GM12878 (cell line): Measurements from ENCODE around the gene SOCS6. TPM values are rescaled to one million over a fixed set of nuclear protein-coding genes. Genes with fewer than 3 reads are reported as not detected.

ENCODE experiments used
- ATAC-seq: fragments of 200-7000 bp; cut with Tn5 transposase; 3 replicates; pipeline ENCODE4 v1.9.1; 2020; ENCODE audit warnings: mild to moderate bottlenecking, moderate library complexity
- BruUV-seq: library from RNA; stranded (reverse); fragments of 400-500 nt; replicated peaks from 2 replicates; lab custom pipeline; 2021; lab: Mats Ljungman, UMichigan
- CTCF ChIA-PET: fragments of 300-600 bp; sonication (Branson Sonifier 250); formaldehyde crosslinking; extraction: SDS; loops from one replicate; lab custom pipeline; 2021; ENCODE audit warnings: inconsistent platforms; lab: Yijun Ruan, JAX
- POLR2A ChIA-PET: fragments of 350-600 bp; formaldehyde crosslinking; extraction: SDS; loops from one replicate; lab custom pipeline; 2021; ENCODE audit warnings: inconsistent platforms; lab: Charles Lee
- RAD21 ChIA-PET: fragments of 300-600 bp; sonication (Branson Sonifier 250); formaldehyde crosslinking; loops from one replicate; lab custom pipeline; 2023; ENCODE audit warnings: antibody characterized with exemption; ENCODE audit not compliant: unreplicated experiment; lab: Charles Lee
- SMC1A ChIA-PET: fragments of 300-600 bp; sonication (Branson Sonifier 250); formaldehyde crosslinking; loops from one replicate; lab custom pipeline; 2023; ENCODE audit not compliant: unreplicated experiment, uncharacterized antibody; lab: Charles Lee
- DNase-seq: peaks from one replicate; pipeline ENCODE4 v3.0.0-alpha.2; 2011; ENCODE audit warnings: low read depth, low spot score
- FAIRE-seq: peaks from 3 replicates; lab custom pipeline; 2011; peaks lifted over from hg19 to GRCh38; lab: Jason Lieb, UNC
- H2AFZ ChIP-seq: 2 replicates; pipeline ENCODE4 v1.6.0; 2011; ENCODE audit warnings: low read depth, low read length, control low read depth; ENCODE audit not compliant: control insufficient read depth
- H3K27ac ChIP-seq: 2 replicates; pipeline ENCODE4 v1.5.1; 2011; ENCODE audit warnings: control low read depth; ENCODE audit not compliant: control insufficient read depth, insufficient read depth
- H3K27me3 ChIP-seq, 2 experiments: replicated peaks in 1 of 2; 2 replicates each; pipeline versions ENCODE4 v1.6.0 to v1.6.1; 2011; ENCODE audit warnings: low read length in 1 of 2; ENCODE audit not compliant: control insufficient read depth in 2 of 2, insufficient read depth in 2 of 2
- H3K36me3 ChIP-seq, 2 experiments: 2 replicates each; pipeline ENCODE4 v1.5.1; 2011; ENCODE audit warnings: low read length in 1 of 2; ENCODE audit not compliant: control insufficient read depth in 2 of 2, insufficient read depth in 2 of 2
- H3K4me1 ChIP-seq: 2 replicates; pipeline ENCODE4 v1.6.1; 2011; ENCODE audit warnings: mild to moderate bottlenecking, low read length, moderate library complexity, mixed read lengths; ENCODE audit not compliant: control insufficient read depth, insufficient read depth
- H3K4me2 ChIP-seq: 2 replicates; pipeline ENCODE4 v1.6.0; 2011; ENCODE audit warnings: control low read depth; ENCODE audit not compliant: control insufficient read depth, insufficient read depth
- H3K4me3 ChIP-seq: fragments of 200-600 bp; sonication (generic); 2 replicates; pipeline ENCODE4 v1.5.1; 2016
- H3K79me2 ChIP-seq: 2 replicates; pipeline ENCODE4 v1.6.0; 2011; ENCODE audit warnings: low read length; ENCODE audit not compliant: control insufficient read depth, insufficient read depth
- H3K9ac ChIP-seq: 2 replicates; pipeline ENCODE4 v1.8.0; 2011; ENCODE audit warnings: low read length, control low read depth, mixed read lengths; ENCODE audit not compliant: control insufficient read depth, insufficient read depth
- H3K9me3 ChIP-seq: replicated peaks from 3 replicates; pipeline ENCODE4 v1.5.1; 2011; ENCODE audit warnings: mild to moderate bottlenecking, low read length; ENCODE audit not compliant: control insufficient read depth, insufficient read depth
- H4K20me1 ChIP-seq: 2 replicates; pipeline ENCODE4 v1.6.0; 2011; ENCODE audit not compliant: control insufficient read depth, insufficient read depth
- ASH2L ChIP-seq: fragments of 300-600, 200-600 bp; sonication (generic); IDR thresholded peaks from 2 replicates; pipeline ENCODE4 v1.6.1; 2017; ENCODE audit warnings: low read depth, mild to moderate bottlenecking, borderline replicate concordance
- ATF2 ChIP-seq: IDR thresholded peaks from 2 replicates; pipeline ENCODE4 v1.6.1; 2012; ENCODE audit warnings: low read length, inconsistent platforms
- FOXK2 ChIP-seq: fragments of 450-650 bp; IDR thresholded peaks from 2 replicates; pipeline ENCODE4 v1.6.1; 2017; ENCODE audit warnings: mild to moderate bottlenecking, moderate library complexity
- MYC ChIP-seq: IDR thresholded peaks from 2 replicates; pipeline ENCODE4 v1.6.1; 2011; ENCODE audit warnings: mild to moderate bottlenecking, low read length, moderate library complexity, inconsistent platforms; ENCODE audit not compliant: insufficient read depth, insufficient replicate concordance, insufficient read length, severe bottlenecking
- NFIC ChIP-seq: IDR thresholded peaks from 2 replicates; pipeline ENCODE4 v1.6.1; 2012; ENCODE audit warnings: low read depth, mild to moderate bottlenecking, inconsistent platforms, low read length, moderate library complexity
- PML ChIP-seq: IDR thresholded peaks from 2 replicates; pipeline ENCODE4 v1.6.1; 2012; ENCODE audit warnings: low read length, inconsistent platforms
- POLR2AphosphoS2 ChIP-seq: IDR thresholded peaks from 2 replicates; pipeline ENCODE4 v1.6.1; 2011; ENCODE audit warnings: low read depth, mild to moderate bottlenecking, low read length, improper control_type of control experiment, moderate library complexity
- RUNX3 ChIP-seq: IDR thresholded peaks from 2 replicates; pipeline ENCODE4 v1.6.1; 2012; ENCODE audit warnings: low read length, inconsistent platforms
- SKIL ChIP-seq: fragments of 450-650 bp; IDR thresholded peaks from 2 replicates; pipeline ENCODE4 v1.6.1; 2017; ENCODE audit warnings: mild to moderate bottlenecking, low read depth, inconsistent platforms; ENCODE audit not compliant: poor library complexity, severe bottlenecking
- STAT1 ChIP-seq: fragments of 450-650 bp; conservative IDR thresholded peaks from 2 replicates; pipeline ENCODE4 v1.6.1; 2014; ENCODE audit warnings: antibody characterized with exemption, mild to moderate bottlenecking
- YBX1 ChIP-seq: fragments of 450-650 bp; IDR thresholded peaks from 2 replicates; pipeline ENCODE4 v1.6.1; 2016; ENCODE audit warnings: antibody characterized with exemption
- ZNF24 ChIP-seq: fragments of 450-650 bp; IDR thresholded peaks from 2 replicates; pipeline ENCODE4 v1.6.1; 2017; ENCODE audit warnings: antibody characterized with exemption, mild to moderate bottlenecking
- ZNF384 ChIP-seq: IDR thresholded peaks from 2 replicates; pipeline ENCODE4 v1.6.1; 2012; ENCODE audit warnings: low read depth, mild to moderate bottlenecking, low read length, improper control_type of control experiment, borderline replicate concordance
- ZSCAN29 ChIP-seq: fragments of 450-650 bp; IDR thresholded peaks from 2 replicates; pipeline ENCODE4 v1.6.1; 2017; ENCODE audit warnings: mild to moderate bottlenecking, moderate library complexity
- WGBS: methylation state at CpG from one replicate; pipeline ENCODE4 v1.1.6; 2016; ENCODE audit warnings: low lambda C conversion rate; ENCODE audit not compliant: insufficient replicate concordance, insufficient coverage; ENCODE audit errors: missing lambda C conversion rate; 5-methylcytosine and 5-hydroxymethylcytosine counted together
- in situ Hi-C: fragments of 300-500 bp; cut with MboI; formaldehyde crosslinking; loops from 9 replicates; pipeline ENCODE4 v1.14.3; 2018; ENCODE audit warnings: mixed read lengths
- intact Hi-C: fragments of 100-400 bp; cut with micrococcal nuclease; formaldehyde crosslinking; loops from one replicate; pipeline ENCODE4 v1.14.2; 2022; ENCODE audit not compliant: unreplicated experiment
- polyA plus RNA-seq, 11 experiments: library from polyadenylated mRNA; depleted of rRNA in 4 of 11; unstranded in 6 of 11; stranded (reverse) in 5 of 11; fragments of >200 nt; fragmentation: Nextera tagmentation in 4 of 11; fragmentation: Illumina TruSeq in 1 of 11; extraction: Ambion mirVana in 4 of 11; extraction: Trizol in 1 of 11; gene quantifications; 1 replicate in 1 of 11; 2 replicates in 10 of 11; pipeline versions ENCODE4 v1.2.1 to v1.2.3, GENCODE V29; 2011 to 2016; ENCODE audit warnings: inconsistent platforms in 2 of 11, missing spikeins in 2 of 11, low read depth in 1 of 11
- total RNA-seq, 4 experiments: library from RNA; depleted of rRNA in 3 of 4; stranded (reverse); fragments of >200 nt in 3 of 4; fragmentation: Illumina TruSeq in 1 of 4; extraction: Trizol in 1 of 4; gene quantifications; 2 replicates each; pipeline versions ENCODE4 v1.2.1 to v1.2.3, GENCODE V29; 2013 to 2021
- TF ChIP-seq, protein P1 (sequence below): fragments of 450-650 bp; IDR thresholded peaks from 2 replicates; pipeline ENCODE4 v1.6.1; 2017; ENCODE audit warnings: borderline replicate concordance
- TF ChIP-seq, protein P2 (sequence below): IDR thresholded peaks from 2 replicates; pipeline ENCODE4 v1.6.1; 2011; ENCODE audit warnings: mild to moderate bottlenecking, low read depth, low read length, moderate library complexity; ENCODE audit not compliant: insufficient replicate concordance
- TF ChIP-seq, protein P3 (sequence below): fragments of 450-650 bp; formaldehyde crosslinking; IDR thresholded peaks from 2 replicates; pipeline ENCODE4 v1.5.0; 2022; ENCODE audit warnings: mild to moderate bottlenecking, missing genetic modification characterization

The SOCS6 gene
- total and polyA plus RNA-seq, 10 of the 15 experiments (the other 5 are each of a cell fraction or from before 2014, with no cell fraction given): 1.6 to 6.1 (median 4.1) TPM

DNA sequence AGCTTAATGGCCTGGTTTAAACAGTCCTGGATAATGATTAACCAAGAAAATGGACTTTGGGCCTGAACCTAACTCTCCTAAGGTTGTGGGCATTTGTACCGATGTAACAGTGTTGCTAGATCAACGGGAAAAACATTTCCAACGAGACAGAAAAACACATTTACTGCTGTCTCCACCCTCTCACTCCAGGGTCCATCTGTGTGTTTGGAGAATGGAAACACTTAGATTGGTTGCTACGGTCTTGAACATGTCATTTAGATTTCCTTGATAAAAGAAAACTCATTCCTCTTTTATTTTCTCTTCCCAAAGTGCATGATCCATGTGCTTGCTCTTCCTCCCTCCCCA, 88.0 kb downstream of the SOCS6 start:
- intact Hi-C loops (no loop called here), in situ Hi-C loops (no loop called here)
- no peak for DNase-seq
- SMC1A ChIA-PET: no interaction called here
- no peak overlapping the region for H2AFZ ChIP-seq
- no peak overlapping the region for H3K4me3 ChIP-seq
- H3K36me3 ChIP-seq: no peaks in the 10 kb centered on the region
- 52% methylated on average over 4 of the region's 4 CpGs for WGBS
- no peak for ATAC-seq
- POLR2A ChIA-PET: no interaction called here
- no peak for FAIRE-seq
- no peak overlapping the region for H3K27ac ChIP-seq
- CTCF ChIA-PET: no interaction called here
- no peaks in the 10 kb centered on the region for H4K20me1 ChIP-seq
- H3K4me2 ChIP-seq: no peak overlapping the region
- no peaks in the 10 kb centered on the region for H3K4me1 ChIP-seq
- H3K79me2 ChIP-seq: no peaks in the 10 kb centered on the region
- no peaks in the 10 kb centered on the region for H3K27me3 ChIP-seq
- no peaks in the 10 kb centered on the region for H3K9me3 ChIP-seq
- RAD21 ChIA-PET: no interaction called here
- H3K9ac ChIP-seq: no peak overlapping the region
- BruUV-seq: no TSS peak
- TF ChIP-seq FOXK2 (no peak), ATF2 (no peak), ZSCAN29 (no peak), YBX1 (no peak), SKIL (no peak), RUNX3 (no peak), PML (no peak), STAT1 (no peak), MYC (no peak), POLR2AphosphoS2 (no peak), ZNF384 (no peak), ZNF24 (no peak), ASH2L (no peak), NFIC (no peak)
- TF ChIP-seq, protein P1, sequence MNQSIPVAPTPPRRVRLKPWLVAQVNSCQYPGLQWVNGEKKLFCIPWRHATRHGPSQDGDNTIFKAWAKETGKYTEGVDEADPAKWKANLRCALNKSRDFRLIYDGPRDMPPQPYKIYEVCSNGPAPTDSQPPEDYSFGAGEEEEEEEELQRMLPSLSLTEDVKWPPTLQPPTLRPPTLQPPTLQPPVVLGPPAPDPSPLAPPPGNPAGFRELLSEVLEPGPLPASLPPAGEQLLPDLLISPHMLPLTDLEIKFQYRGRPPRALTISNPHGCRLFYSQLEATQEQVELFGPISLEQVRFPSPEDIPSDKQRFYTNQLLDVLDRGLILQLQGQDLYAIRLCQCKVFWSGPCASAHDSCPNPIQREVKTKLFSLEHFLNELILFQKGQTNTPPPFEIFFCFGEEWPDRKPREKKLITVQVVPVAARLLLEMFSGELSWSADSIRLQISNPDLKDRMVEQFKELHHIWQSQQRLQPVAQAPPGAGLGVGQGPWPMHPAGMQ: no peak
- TF ChIP-seq, protein P2, sequence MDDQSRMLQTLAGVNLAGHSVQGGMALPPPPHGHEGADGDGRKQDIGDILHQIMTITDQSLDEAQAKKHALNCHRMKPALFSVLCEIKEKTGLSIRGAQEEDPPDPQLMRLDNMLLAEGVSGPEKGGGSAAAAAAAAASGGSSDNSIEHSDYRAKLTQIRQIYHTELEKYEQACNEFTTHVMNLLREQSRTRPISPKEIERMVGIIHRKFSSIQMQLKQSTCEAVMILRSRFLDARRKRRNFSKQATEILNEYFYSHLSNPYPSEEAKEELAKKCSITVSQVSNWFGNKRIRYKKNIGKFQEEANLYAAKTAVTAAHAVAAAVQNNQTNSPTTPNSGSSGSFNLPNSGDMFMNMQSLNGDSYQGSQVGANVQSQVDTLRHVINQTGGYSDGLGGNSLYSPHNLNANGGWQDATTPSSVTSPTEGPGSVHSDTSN: no peak
- TF ChIP-seq, protein P3, sequence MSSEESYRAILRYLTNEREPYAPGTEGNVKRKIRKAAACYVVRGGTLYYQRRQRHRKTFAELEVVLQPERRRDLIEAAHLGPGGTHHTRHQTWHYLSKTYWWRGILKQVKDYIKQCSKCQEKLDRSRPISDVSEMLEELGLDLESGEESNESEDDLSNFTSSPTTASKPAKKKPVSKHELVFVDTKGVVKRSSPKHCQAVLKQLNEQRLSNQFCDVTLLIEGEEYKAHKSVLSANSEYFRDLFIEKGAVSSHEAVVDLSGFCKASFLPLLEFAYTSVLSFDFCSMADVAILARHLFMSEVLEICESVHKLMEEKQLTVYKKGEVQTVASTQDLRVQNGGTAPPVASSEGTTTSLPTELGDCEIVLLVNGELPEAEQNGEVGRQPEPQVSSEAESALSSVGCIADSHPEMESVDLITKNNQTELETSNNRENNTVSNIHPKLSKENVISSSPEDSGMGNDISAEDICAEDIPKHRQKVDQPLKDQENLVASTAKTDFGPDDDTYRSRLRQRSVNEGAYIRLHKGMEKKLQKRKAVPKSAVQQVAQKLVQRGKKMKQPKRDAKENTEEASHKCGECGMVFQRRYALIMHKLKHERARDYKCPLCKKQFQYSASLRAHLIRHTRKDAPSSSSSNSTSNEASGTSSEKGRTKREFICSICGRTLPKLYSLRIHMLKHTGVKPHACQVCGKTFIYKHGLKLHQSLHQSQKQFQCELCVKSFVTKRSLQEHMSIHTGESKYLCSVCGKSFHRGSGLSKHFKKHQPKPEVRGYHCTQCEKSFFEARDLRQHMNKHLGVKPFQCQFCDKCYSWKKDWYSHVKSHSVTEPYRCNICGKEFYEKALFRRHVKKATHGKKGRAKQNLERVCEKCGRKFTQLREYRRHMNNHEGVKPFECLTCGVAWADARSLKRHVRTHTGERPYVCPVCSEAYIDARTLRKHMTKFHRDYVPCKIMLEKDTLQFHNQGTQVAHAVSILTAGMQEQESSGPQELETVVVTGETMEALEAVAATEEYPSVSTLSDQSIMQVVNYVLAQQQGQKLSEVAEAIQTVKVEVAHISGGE: no peak
